ENCODE results near the gene KRTAP10-12.

The KRTAP10-12 gene

DNA sequence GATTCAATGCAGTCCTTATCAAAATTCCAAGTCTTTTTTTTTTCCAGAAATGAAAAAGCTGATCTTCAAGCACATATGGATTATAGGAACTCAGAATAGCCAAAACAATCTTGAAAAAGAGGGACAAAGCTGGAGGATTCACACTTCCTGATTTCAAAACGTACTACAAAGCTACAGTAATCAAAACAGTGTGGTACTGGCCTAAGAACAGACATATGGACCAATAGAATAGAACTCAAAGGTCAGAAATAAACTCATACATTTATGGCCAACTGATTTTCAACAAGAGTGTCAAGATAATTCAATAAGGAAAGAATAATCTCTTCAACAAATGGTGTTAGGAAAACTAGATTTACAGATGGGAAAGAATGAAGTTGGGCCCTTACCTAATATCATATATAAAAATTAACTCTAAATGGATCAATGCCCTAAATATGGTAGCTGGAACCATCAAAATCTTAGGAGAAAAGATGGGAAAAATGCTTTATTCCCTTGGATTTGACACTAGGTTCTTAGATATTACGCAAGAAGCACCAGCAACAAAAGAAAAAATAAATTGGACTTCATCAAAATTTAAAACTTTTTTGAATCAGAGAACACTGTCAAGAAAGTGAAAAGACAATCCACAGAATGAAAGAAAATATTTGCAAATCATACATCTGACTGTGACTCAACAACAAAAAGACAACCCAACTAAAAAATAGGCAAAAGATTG is 4.0 kb upstream of the KRTAP10-12 start:
- no peaks in the 10 kb centered on the region for H3K36me3 ChIP-seq (ENCODE audit: control insufficient read depth in 1 of 2, insufficient read depth in 2 of 2, low read length in 2 of 2)
- H3K4me3 ChIP-seq (ENCODE audit: low read depth in 1 of 2, low read length in 2 of 2): no peak overlapping the region
- peaks cover 4 to 23% of the 10 kb centered on the region in 2 donors for H3K9me3 ChIP-seq (ENCODE audit: control insufficient read depth in 1 of 2, low read length in 2 of 2)
- H3K4me1 ChIP-seq (ENCODE audit: control insufficient read depth in 1 of 2, insufficient read depth in 2 of 2, low read length in 2 of 2): no peaks in the 10 kb centered on the region
- H3K27me3 ChIP-seq (ENCODE audit: low read depth, low read length): no peaks in the 10 kb centered on the region
- no peak overlapping the region for H3K27ac ChIP-seq (ENCODE audit: low read length)

DNA sequence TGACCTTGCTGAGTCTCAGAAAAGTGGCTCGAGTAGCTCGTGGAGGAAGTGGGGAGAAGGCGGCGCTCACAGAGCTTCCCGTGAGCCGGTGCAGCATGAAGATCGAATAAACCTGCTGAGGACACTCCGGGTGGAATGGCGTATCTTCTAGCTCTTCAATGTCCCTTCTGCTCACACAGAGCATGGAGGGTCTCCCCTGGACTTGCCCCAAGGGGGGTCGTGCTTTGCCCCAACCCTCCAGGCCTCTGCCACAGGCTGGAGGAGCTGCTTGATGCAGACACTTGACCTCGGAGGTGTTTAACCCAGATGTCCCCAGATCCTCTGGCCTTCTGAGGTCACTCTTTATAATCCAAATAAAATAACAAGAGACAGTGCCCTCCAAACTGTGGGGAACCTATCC is 2.2 kb upstream of the KRTAP10-12 start:
- H3K27me3 ChIP-seq (ENCODE audit: low read depth, low read length): peaks cover 3% of the 10 kb centered on the region
- H3K36me3 ChIP-seq (ENCODE audit: control insufficient read depth in 1 of 2, insufficient read depth in 2 of 2, low read length in 2 of 2): no peaks in the 10 kb centered on the region
- H3K9me3 ChIP-seq (ENCODE audit: control insufficient read depth in 1 of 2, low read length in 2 of 2): peaks cover 4 to 23% of the 10 kb centered on the region in 2 donors
- no peaks in the 10 kb centered on the region for H3K4me1 ChIP-seq (ENCODE audit: control insufficient read depth in 1 of 2, insufficient read depth in 2 of 2, low read length in 2 of 2)
- no peak overlapping the region for H3K4me3 ChIP-seq (ENCODE audit: low read depth in 1 of 2, low read length in 2 of 2)
- no peak overlapping the region for H3K27ac ChIP-seq (ENCODE audit: low read length)

DNA sequence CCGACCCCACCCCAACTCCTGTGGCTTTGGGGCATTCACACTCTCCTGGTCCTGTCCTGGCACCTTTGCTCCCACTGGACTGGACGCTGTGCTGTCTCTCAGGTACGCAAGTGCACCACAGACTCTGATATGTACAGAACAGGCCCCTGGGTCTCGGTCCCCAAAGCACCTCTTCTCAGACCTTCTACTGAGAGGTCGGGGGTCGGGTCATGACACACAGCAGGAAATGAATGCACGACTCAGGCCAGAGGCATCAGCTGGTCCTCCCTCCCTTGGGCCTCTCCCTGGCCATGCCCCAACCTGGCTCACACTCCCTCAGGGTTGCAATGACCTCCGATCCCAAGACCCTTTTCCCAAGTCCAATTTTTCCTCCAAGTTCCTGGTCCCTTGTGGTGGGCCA is 1.8 kb upstream of the KRTAP10-12 start:
- H3K36me3 ChIP-seq (ENCODE audit: control insufficient read depth in 1 of 2, insufficient read depth in 2 of 2, low read length in 2 of 2): no peaks in the 10 kb centered on the region
- H3K27ac ChIP-seq (ENCODE audit: low read length): no peak overlapping the region
- H3K4me3 ChIP-seq (ENCODE audit: low read depth in 1 of 2, low read length in 2 of 2): no peak overlapping the region
- peaks cover 4 to 23% of the 10 kb centered on the region in 2 donors for H3K9me3 ChIP-seq (ENCODE audit: control insufficient read depth in 1 of 2, low read length in 2 of 2)
- H3K4me1 ChIP-seq (ENCODE audit: control insufficient read depth in 1 of 2, insufficient read depth in 2 of 2, low read length in 2 of 2): no peaks in the 10 kb centered on the region
- peaks cover 3% of the 10 kb centered on the region for H3K27me3 ChIP-seq (ENCODE audit: low read depth, low read length)

DNA sequence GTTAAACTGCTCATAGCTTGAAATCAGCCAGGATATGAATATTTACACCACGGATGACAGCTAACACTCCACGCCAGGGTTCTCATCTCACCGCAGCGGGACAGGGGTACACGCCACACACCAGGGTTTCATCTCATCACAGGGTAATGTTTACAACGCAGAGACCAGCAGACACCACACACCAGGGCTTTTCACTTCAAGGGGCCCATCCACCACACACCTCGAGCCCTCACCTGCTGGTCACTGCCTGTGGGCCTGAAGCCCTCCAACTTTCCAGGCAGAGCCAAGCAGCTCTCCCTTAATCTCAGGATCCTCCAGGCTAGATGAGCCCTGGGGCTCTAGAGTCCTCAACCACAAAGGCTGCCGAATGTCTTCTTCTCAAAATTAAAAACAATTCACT is 1.3 kb upstream of the KRTAP10-12 start:
- no peaks in the 10 kb centered on the region for H3K36me3 ChIP-seq (ENCODE audit: control insufficient read depth in 1 of 2, insufficient read depth in 2 of 2, low read length in 2 of 2)
- H3K27me3 ChIP-seq (ENCODE audit: low read depth, low read length): peaks cover 3% of the 10 kb centered on the region
- H3K27ac ChIP-seq (ENCODE audit: low read length): no peak overlapping the region
- no peak overlapping the region for H3K4me3 ChIP-seq (ENCODE audit: low read depth in 1 of 2, low read length in 2 of 2)
- no peaks in the 10 kb centered on the region for H3K4me1 ChIP-seq (ENCODE audit: control insufficient read depth in 1 of 2, insufficient read depth in 2 of 2, low read length in 2 of 2)
- H3K9me3 ChIP-seq (ENCODE audit: control insufficient read depth in 1 of 2, low read length in 2 of 2): peaks cover 4 to 23% of the 10 kb centered on the region in 2 donors

DNA sequence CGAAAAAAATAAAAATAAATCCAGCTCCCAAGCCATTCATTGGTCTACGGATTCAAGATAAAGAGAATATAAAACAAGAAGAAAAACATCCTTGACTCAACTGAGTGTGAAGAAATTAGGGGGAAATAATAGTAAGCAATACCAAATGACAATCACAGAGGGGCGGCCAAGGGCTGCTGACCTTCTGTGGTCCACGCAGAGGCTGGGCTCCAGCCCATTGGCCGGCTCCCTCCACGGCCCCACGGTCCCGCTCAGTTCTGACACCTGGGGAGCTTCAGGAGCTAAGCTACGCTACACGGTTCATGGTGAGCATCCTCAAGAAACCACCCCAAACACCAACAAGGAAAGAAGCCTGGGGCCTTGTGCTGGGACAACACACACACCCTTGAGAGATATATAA is 400 bp upstream of the KRTAP10-12 start:
- no peak overlapping the region for H3K27ac ChIP-seq (ENCODE audit: low read length)
- H3K4me3 ChIP-seq (ENCODE audit: low read depth in 1 of 2, low read length in 2 of 2): no peak overlapping the region
- no peaks in the 10 kb centered on the region for H3K4me1 ChIP-seq (ENCODE audit: control insufficient read depth in 1 of 2, insufficient read depth in 2 of 2, low read length in 2 of 2)
- peaks cover 4 to 19% of the 10 kb centered on the region in 2 donors for H3K9me3 ChIP-seq (ENCODE audit: control insufficient read depth in 1 of 2, low read length in 2 of 2)
- H3K27me3 ChIP-seq (ENCODE audit: low read depth, low read length): peaks cover 5% of the 10 kb centered on the region
- no peaks in the 10 kb centered on the region for H3K36me3 ChIP-seq (ENCODE audit: control insufficient read depth in 1 of 2, insufficient read depth in 2 of 2, low read length in 2 of 2)

DNA sequence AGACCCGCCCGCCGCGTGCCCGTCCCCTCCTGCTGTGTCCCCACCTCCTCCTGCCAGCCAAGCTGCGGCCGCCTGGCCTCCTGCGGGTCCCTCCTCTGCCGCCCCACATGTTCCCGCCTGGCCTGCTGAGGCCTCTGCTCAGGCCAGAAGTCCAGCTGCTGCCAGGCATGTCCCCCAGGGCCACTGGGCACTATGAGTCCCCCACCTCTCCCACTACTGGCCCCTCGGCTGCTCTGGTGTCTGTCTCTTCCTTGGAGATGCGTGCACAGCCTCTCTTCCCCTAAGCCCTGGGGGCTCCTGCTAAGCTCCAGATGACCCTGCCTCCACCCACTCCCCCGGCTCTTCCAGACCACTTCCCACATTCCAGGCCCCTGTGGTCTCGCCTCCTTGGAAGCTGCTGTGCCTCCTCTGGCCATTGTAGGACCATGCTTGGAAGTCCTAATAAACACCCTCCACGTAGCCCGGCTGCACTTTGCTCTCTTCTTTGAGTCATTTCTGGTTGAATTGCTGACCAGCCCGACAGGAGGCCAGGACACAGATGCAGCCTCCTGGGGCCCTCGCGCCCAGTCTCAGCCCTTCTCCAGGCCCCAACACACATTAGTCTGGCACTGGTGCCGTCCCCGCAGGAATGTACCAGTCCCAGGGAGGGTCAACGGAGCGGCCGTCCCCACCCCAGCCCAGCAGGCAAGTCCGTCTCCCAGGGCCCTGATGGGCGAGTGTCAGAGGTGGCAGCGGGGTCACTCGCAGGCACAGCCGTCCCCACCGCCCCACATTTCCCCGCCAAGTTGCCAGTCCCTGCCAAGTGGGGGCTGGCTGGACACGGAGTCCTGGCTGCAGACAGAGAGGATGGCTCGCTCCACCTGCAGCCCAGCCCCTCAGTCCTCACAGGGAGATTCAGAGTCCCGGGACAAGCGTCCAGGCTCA is 1.1 kb downstream of the KRTAP10-12 start:
- Histone ChIP-seq H3K4me3 (ENCODE audit: low read depth in 1 of 2, low read length in 2 of 2) (no peak overlapping the region), H3K27ac (ENCODE audit: low read length) (no peak overlapping the region), H3K9me3 (ENCODE audit: control insufficient read depth in 1 of 2, low read length in 2 of 2) (peaks cover 0 to 12% of the 10 kb centered on the region in 2 donors), H3K27me3 (ENCODE audit: low read depth, low read length) (peaks cover 9% of the 10 kb centered on the region), H3K4me1 (ENCODE audit: control insufficient read depth in 1 of 2, insufficient read depth in 2 of 2, low read length in 2 of 2) (no peaks in the 10 kb centered on the region), H3K36me3 (ENCODE audit: control insufficient read depth in 1 of 2, insufficient read depth in 2 of 2, low read length in 2 of 2) (no peaks in the 10 kb centered on the region)

DNA sequence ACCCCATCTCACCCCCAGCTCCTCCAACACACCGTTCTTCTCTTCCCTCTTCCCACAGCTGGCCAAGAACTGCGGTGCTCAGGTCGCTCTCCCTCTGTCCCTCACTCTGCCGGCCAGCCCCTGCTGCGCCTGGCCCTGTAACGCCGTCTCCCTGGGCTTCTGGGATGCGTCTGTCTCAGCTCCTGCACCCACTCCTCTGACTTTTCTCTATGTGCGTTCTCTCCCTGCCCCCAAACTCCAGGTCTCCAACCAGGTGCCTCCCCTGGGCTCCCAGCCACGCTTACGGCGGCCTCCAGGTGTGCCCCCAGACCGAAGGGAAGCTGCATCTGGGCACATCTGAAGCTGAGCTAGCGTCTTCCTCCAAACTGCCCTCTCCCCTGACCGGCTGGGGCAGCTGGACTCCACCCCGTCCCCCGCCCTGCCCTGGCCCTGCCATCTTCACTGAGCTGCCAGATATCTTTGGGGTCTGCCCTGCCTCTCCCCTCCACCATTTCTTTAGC is 2.6 kb downstream of the KRTAP10-12 start:
- Histone ChIP-seq H3K27me3 (ENCODE audit: low read depth, low read length) (peaks cover 16% of the 10 kb centered on the region), H3K36me3 (ENCODE audit: control insufficient read depth in 1 of 2, insufficient read depth in 2 of 2, low read length in 2 of 2) (no peaks in the 10 kb centered on the region), H3K27ac (ENCODE audit: low read length) (no peak overlapping the region), H3K4me1 (ENCODE audit: control insufficient read depth in 1 of 2, insufficient read depth in 2 of 2, low read length in 2 of 2) (no peaks in the 10 kb centered on the region), H3K4me3 (ENCODE audit: low read depth in 1 of 2, low read length in 2 of 2) (no peak overlapping the region), H3K9me3 (ENCODE audit: control insufficient read depth in 1 of 2, low read length in 2 of 2) (no peaks in the 10 kb centered on the region)

DNA sequence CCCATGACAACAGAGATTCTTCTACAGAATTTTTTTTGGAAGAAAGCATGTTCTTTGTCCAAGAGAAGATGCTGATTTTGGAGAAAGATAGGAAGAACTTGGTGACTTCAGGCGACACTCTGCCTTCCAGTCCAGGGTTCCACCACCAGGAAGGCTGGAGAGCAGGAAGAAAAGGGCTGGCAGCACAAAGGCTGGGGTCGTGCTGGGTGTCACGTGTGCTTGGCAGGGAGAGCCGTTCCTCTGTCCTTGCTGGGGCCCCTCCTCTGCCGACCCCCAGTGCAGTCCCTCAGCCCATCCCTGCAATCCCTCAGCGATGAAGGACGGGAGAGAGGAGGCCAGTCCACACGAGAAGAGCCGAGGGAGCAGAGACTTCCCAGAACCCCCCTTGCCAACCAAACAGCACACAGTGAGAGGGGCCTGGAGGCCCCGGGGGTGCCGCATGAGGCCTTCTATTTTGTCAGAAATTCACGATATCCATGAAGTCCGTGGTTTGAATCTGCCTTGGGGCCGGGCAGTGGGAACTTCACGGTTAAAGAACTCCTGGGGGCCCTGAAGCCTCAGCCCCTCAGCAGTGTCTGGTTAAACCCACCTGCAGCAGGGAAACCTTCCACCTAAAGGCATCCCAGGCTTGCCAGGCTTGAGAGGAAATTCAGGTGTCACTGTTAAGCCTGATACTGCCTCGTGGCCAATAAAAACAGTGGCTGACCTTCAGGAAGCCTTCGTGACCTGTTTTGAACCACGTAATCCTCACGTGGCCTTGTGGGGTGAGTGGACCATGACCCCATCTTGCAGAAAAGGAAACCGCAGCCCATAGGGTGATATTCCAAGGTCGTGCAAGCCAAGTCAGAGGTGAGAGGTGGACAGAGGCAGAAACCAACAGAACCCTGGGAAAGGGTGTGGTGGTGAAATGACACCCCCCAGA is 3.4 kb downstream of the KRTAP10-12 start:
- Histone ChIP-seq H3K9me3 (ENCODE audit: control insufficient read depth in 1 of 2, low read length in 2 of 2) (no peaks in the 10 kb centered on the region), H3K4me1 (ENCODE audit: control insufficient read depth in 1 of 2, insufficient read depth in 2 of 2, low read length in 2 of 2) (no peaks in the 10 kb centered on the region), H3K4me3 (ENCODE audit: low read depth in 1 of 2, low read length in 2 of 2) (no peak overlapping the region), H3K27ac (ENCODE audit: low read length) (no peak overlapping the region), H3K36me3 (ENCODE audit: control insufficient read depth in 1 of 2, insufficient read depth in 2 of 2, low read length in 2 of 2) (no peaks in the 10 kb centered on the region), H3K27me3 (ENCODE audit: low read depth, low read length) (peaks cover 17% of the 10 kb centered on the region)

DNA sequence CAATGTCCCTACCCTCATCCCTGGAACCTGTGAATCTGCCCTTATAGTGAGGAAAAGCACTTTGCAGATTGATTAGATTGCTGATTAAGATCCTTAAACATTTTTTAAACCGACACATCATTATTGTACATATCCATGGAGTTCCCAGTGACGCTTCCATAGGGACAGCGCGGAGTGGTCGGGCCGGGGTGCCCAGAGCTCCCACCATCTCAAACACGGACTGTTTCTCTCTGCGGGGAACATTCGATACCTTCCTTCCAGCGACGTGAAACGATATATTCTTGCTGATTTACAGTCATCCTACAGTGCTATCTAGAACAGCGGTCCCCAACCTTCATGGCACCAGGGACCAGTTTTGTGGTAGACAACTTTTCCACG is 4.0 kb downstream of the KRTAP10-12 start:
- Histone ChIP-seq H3K27ac (ENCODE audit: low read length) (no peak overlapping the region), H3K4me1 (ENCODE audit: control insufficient read depth in 1 of 2, insufficient read depth in 2 of 2, low read length in 2 of 2) (no peaks in the 10 kb centered on the region), H3K36me3 (ENCODE audit: control insufficient read depth in 1 of 2, insufficient read depth in 2 of 2, low read length in 2 of 2) (no peaks in the 10 kb centered on the region), H3K4me3 (ENCODE audit: low read depth in 1 of 2, low read length in 2 of 2) (no peak overlapping the region), H3K27me3 (ENCODE audit: low read depth, low read length) (peaks cover 19% of the 10 kb centered on the region), H3K9me3 (ENCODE audit: control insufficient read depth in 1 of 2, low read length in 2 of 2) (no peaks in the 10 kb centered on the region)

DNA sequence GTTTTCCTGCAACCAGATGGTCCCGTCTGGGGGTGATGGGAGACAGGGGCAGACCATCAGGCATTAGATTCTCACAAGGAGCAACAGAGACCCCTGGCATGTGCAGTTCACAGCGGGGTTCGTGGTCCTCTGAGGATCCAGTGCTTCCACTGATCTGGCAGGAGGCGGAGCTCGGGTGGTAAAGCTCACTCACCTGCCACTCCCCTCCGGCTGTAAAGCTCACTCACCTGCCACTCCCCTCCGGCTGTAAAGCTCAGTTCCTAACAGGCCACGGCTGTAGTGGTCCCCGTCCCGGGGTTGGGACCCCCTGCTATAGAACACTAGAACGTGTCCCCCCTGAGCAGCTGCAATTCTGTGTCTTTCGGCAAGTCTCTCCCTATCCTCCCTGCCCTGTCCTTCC is 4.6 kb downstream of the KRTAP10-12 start:
- Histone ChIP-seq H3K4me3 (ENCODE audit: low read depth in 1 of 2, low read length in 2 of 2) (no peak overlapping the region), H3K27ac (ENCODE audit: low read length) (no peak overlapping the region), H3K9me3 (ENCODE audit: control insufficient read depth in 1 of 2, low read length in 2 of 2) (no peaks in the 10 kb centered on the region), H3K36me3 (ENCODE audit: control insufficient read depth in 1 of 2, insufficient read depth in 2 of 2, low read length in 2 of 2) (no peaks in the 10 kb centered on the region), H3K27me3 (ENCODE audit: low read depth, low read length) (peaks cover 24% of the 10 kb centered on the region), H3K4me1 (ENCODE audit: control insufficient read depth in 1 of 2, insufficient read depth in 2 of 2, low read length in 2 of 2) (peaks cover 0 to 2% of the 10 kb centered on the region in 2 donors)

Measured in muscle layer of duodenum (tissue), 2 donors.